A673 (cell line): ENCODE measurements around the gene LRRC37A3. TPM values are rescaled to one million over a fixed set of nuclear protein-coding genes. Genes with fewer than 3 reads are reported as not detected.
"Not testable (repeated sequence)": the region's sequence is repeated elsewhere in the genome, so short reads cannot be mapped to it uniquely, and the experiment has no call there.

Experiments used
- BruUV-seq: library from RNA; stranded (reverse); fragments of 400-500 nt; replicated peaks from 2 replicates; lab custom pipeline; 2021; lab: Mats Ljungman, UMichigan
- CTCF ChIA-PET: fragments of 300-600 bp; sonication (Branson Sonifier 250); formaldehyde crosslinking; loops from one replicate; lab custom pipeline; 2022; ENCODE audit warnings: antibody characterized with exemption; lab: Charles Lee
- POLR2A ChIA-PET: fragments of 300-600 bp; sonication (Branson Sonifier 250); formaldehyde crosslinking; loops from one replicate; lab custom pipeline; 2022; ENCODE audit warnings: antibody characterized with exemption; ENCODE audit not compliant: low non-redundant PET; lab: Charles Lee
- DNase-seq: peaks from one replicate; pipeline ENCODE4 v3.0.0-alpha.2; 2015; ENCODE audit warnings: low spot score
- H3K27ac ChIP-seq: fragments of 200-600 bp; sonication (generic); 2 replicates; pipeline ENCODE4 v1.5.1; 2016; ENCODE audit warnings: mixed run types, low read depth, mild to moderate bottlenecking, mixed read lengths, antibody characterized with exemption, low read length; ENCODE audit not compliant: poor library complexity, severe bottlenecking
- H3K27me3 ChIP-seq: fragments of 200-600 bp; sonication (generic); replicated peaks from 2 replicates; pipeline ENCODE4 v1.6.1; 2017; ENCODE audit warnings: mixed run types, low read depth, mild to moderate bottlenecking, mixed read lengths, antibody characterized with exemption, low read length; ENCODE audit not compliant: insufficient read depth, poor library complexity
- H3K36me3 ChIP-seq: fragments of 200-600 bp; sonication (generic); 2 replicates; pipeline ENCODE4 v1.6.1; 2016; ENCODE audit warnings: mixed run types, mild to moderate bottlenecking, mixed read lengths, antibody characterized with exemption, low read length; ENCODE audit not compliant: insufficient read depth, poor library complexity, severe bottlenecking
- H3K4me1 ChIP-seq: fragments of 200-600 bp; sonication (generic); 2 replicates; pipeline ENCODE4 v1.6.1; 2017; ENCODE audit warnings: mixed run types, mild to moderate bottlenecking, mixed read lengths, antibody characterized with exemption, low read length; ENCODE audit not compliant: insufficient read depth, poor library complexity, severe bottlenecking
- H3K4me3 ChIP-seq: fragments of 200-600 bp; sonication (generic); 2 replicates; pipeline ENCODE4 v1.5.1; 2016; ENCODE audit warnings: low read depth, mixed run types, mild to moderate bottlenecking, mixed read lengths, low read length; ENCODE audit not compliant: poor library complexity, severe bottlenecking
- H3K9me3 ChIP-seq: fragments of 200-600 bp; sonication (generic); 2 replicates; pipeline ENCODE4 v1.6.1; 2016; ENCODE audit warnings: mixed run types, low read depth, mild to moderate bottlenecking, mixed read lengths, antibody characterized with exemption, low read length; ENCODE audit not compliant: poor library complexity, severe bottlenecking
- intact Hi-C: fragments of 100-400 bp; cut with micrococcal nuclease; formaldehyde crosslinking; loops from one replicate; pipeline ENCODE4 v1.10.0; 2022; ENCODE audit not compliant: unreplicated experiment
- total RNA-seq: library from RNA; stranded (reverse); gene quantifications from 2 replicates; pipeline ENCODE4 v1.2.3, GENCODE V29; 2021

Gene LRRC37A3
- total RNA-seq, 1 experiment from 2014 or later, result 17.6 TPM

GRCh38 chr17:64830631-64831040 is 88.6 kb downstream of the LRRC37A3 start:
- H3K9me3 ChIP-seq, H3K4me1 ChIP-seq, H3K27me3 ChIP-seq, intact Hi-C loops, H3K36me3 ChIP-seq, BruUV-seq, CTCF ChIA-PET, H3K4me3 ChIP-seq, POLR2A ChIA-PET, DNase-seq, H3K27ac ChIP-seq: not testable (repeated sequence)

GRCh38 chr17:64829824-64830630 is 89.3 kb downstream of the LRRC37A3 start:
- H3K36me3 ChIP-seq, H3K27ac ChIP-seq, CTCF ChIA-PET, DNase-seq, H3K4me3 ChIP-seq, BruUV-seq, H3K4me1 ChIP-seq, H3K9me3 ChIP-seq, H3K27me3 ChIP-seq, intact Hi-C loops, POLR2A ChIA-PET: not testable (repeated sequence)

- intact Hi-C loops, H3K27me3 ChIP-seq, H3K9me3 ChIP-seq, POLR2A ChIA-PET, H3K4me1 ChIP-seq, BruUV-seq, DNase-seq, H3K36me3 ChIP-seq, H3K27ac ChIP-seq, H3K4me3 ChIP-seq, CTCF ChIA-PET: not testable (repeated sequence)
Measured at GRCh38 chr17:64829068-64829467, 90.2 kb downstream of the LRRC37A3 start.

- intact Hi-C loops, H3K4me1 ChIP-seq, POLR2A ChIA-PET, H3K36me3 ChIP-seq, H3K4me3 ChIP-seq, BruUV-seq, CTCF ChIA-PET, H3K9me3 ChIP-seq, H3K27ac ChIP-seq, DNase-seq, H3K27me3 ChIP-seq: not testable (repeated sequence)
Measured at GRCh38 chr17:64818904-64819303, 100.4 kb downstream of the LRRC37A3 start.

GRCh38 chr17:64815833-64816198 is 103.5 kb downstream of the LRRC37A3 start:
- not testable (repeated sequence) for H3K27me3 ChIP-seq

GRCh38 chr17:64814993-64815832 is 104.1 kb downstream of the LRRC37A3 start:
- H3K27ac ChIP-seq, BruUV-seq, POLR2A ChIA-PET, H3K27me3 ChIP-seq, intact Hi-C loops, H3K4me3 ChIP-seq, H3K9me3 ChIP-seq, DNase-seq, H3K4me1 ChIP-seq, CTCF ChIA-PET, H3K36me3 ChIP-seq: not testable (repeated sequence)

More at GRCh38 chr17:64815833-64816198, 103.5 kb downstream of the LRRC37A3 start:
- DNase-seq, intact Hi-C loops, H3K36me3 ChIP-seq, BruUV-seq, H3K27ac ChIP-seq, POLR2A ChIA-PET, H3K4me3 ChIP-seq, CTCF ChIA-PET, H3K4me1 ChIP-seq, H3K9me3 ChIP-seq: not testable (repeated sequence)

GRCh38 chr17:64808178-64808977 is 110.9 kb downstream of the LRRC37A3 start:
- POLR2A ChIA-PET, H3K27ac ChIP-seq, BruUV-seq: not testable (repeated sequence)

More at GRCh38 chr17:64808178-64808977, 110.9 kb downstream of the LRRC37A3 start:
- intact Hi-C loops, H3K4me3 ChIP-seq, H3K36me3 ChIP-seq, H3K9me3 ChIP-seq, H3K27me3 ChIP-seq, CTCF ChIA-PET, H3K4me1 ChIP-seq: not testable (repeated sequence)
- peak; percentile 84 for DNase-seq
